Activated CD8-positive, alpha-beta T cell treated with anti-CD3 and anti-CD28 coated beads, Interleukin-2, amount 10 ng/mL, durations not matched to agents 7 days and 5 days (primary cell): Measurements from ENCODE around the gene CCDC85C. TPM values are rescaled to one million over a fixed set of nuclear protein-coding genes. Genes with fewer than 3 reads are reported as not detected.

Experiments used
- ATAC-seq: fragments of 150-1000 bp; cut with Tn5 transposase; one replicate; pipeline ENCODE4 v1.10.0; 2021; ENCODE audit warnings: moderate library complexity
- CTCF ChIA-PET: fragments of 350-600 bp; sonication (Branson Sonifier 250); formaldehyde crosslinking; loops from one replicate; lab custom pipeline; 2021; ENCODE audit warnings: antibody characterized with exemption; lab: Charles Lee
- POLR2A ChIA-PET: fragments of 350-600 bp; sonication (Branson Sonifier 250); formaldehyde crosslinking; loops from one replicate; lab custom pipeline; 2021; ENCODE audit warnings: antibody characterized with exemption; lab: Charles Lee
- DNase-seq: peaks from one replicate; pipeline ENCODE4 v3.0.0-alpha.2; 2020
- H3K27ac Mint-ChIP-seq: one replicate; pipeline ENCODE4 v1.8.0; 2021; ENCODE audit warnings: mild to moderate bottlenecking, mixed read lengths
- H3K27me3 Mint-ChIP-seq: one replicate; pipeline ENCODE4 v1.8.0; 2021; ENCODE audit warnings: low read depth, mixed read lengths
- H3K36me3 Mint-ChIP-seq: one replicate; pipeline ENCODE4 v1.8.0; 2021; ENCODE audit warnings: low read depth, mixed read lengths
- H3K4me1 Mint-ChIP-seq: one replicate; pipeline ENCODE4 v1.8.0; 2021; ENCODE audit warnings: low read depth, mixed read lengths
- H3K4me3 Mint-ChIP-seq: one replicate; pipeline ENCODE4 v1.8.0; 2021; ENCODE audit warnings: mild to moderate bottlenecking, mixed read lengths
- H3K9me3 Mint-ChIP-seq: one replicate; pipeline ENCODE4 v1.8.0; 2022; ENCODE audit warnings: mixed read lengths; ENCODE audit not compliant: insufficient read depth
- total RNA-seq, 2 experiments: library from RNA; stranded (reverse); gene quantifications; one replicate each; pipeline ENCODE4 v1.2.3, GENCODE V29; 2021

The CCDC85C gene
- total RNA-seq, 2 experiments from 2014 or later, result 7.5 to 8.9 TPM

GRCh38 chr14:99572173-99572999 is 31.6 kb downstream of the CCDC85C start:
- no peaks in the 10 kb centered on the region for H3K4me1 Mint-ChIP-seq
- H3K4me3 Mint-ChIP-seq, result no peak overlapping the region
- no peaks in the 10 kb centered on the region for H3K27me3 Mint-ChIP-seq
- POLR2A ChIA-PET, result no interaction called here
- CTCF ChIA-PET, result no interaction called here
- no peak for DNase-seq
- H3K9me3 Mint-ChIP-seq, result no peaks in the 10 kb centered on the region
- no peak for ATAC-seq
- no peak overlapping the region for H3K27ac Mint-ChIP-seq
- H3K36me3 Mint-ChIP-seq, result no peaks in the 10 kb centered on the region

- Mint-ChIP-seq H3K4me1 (no peaks in the 10 kb centered on the region), H3K27me3 (no peaks in the 10 kb centered on the region), H3K4me3 (no peak overlapping the region), H3K27ac (no peak overlapping the region), H3K36me3 (no peaks in the 10 kb centered on the region), H3K9me3 (no peaks in the 10 kb centered on the region)
- ChIA-PET CTCF (no interaction called here), POLR2A (no interaction called here)
- DNase-seq, result no peak
- no peak for ATAC-seq
Observed at GRCh38 chr14:99571303-99571986, 32.6 kb downstream of the CCDC85C start.

GRCh38 chr14:99570544-99571302 is 33.3 kb downstream of the CCDC85C start:
- H3K27me3 Mint-ChIP-seq, result no peaks in the 10 kb centered on the region

GRCh38 chr14:99569725-99570543 is 34.1 kb downstream of the CCDC85C start:
- no peak overlapping the region for H3K4me3 Mint-ChIP-seq
- ATAC-seq (no peak), DNase-seq (no peak)
- no peaks in the 10 kb centered on the region for H3K4me1 Mint-ChIP-seq
- CTCF ChIA-PET, result no interaction called here
- POLR2A ChIA-PET, result interaction anchor here (0.6 kb wide), 1 partner anchor 15 kb away, joined by 3 read pairs; no protein-coding TSS in a partner anchor
- no peaks in the 10 kb centered on the region for H3K9me3 Mint-ChIP-seq
- no peak overlapping the region for H3K27ac Mint-ChIP-seq
- no peaks in the 10 kb centered on the region for H3K27me3 Mint-ChIP-seq
- no peaks in the 10 kb centered on the region for H3K36me3 Mint-ChIP-seq

More at GRCh38 chr14:99570544-99571302, 33.3 kb downstream of the CCDC85C start:
- Mint-ChIP-seq H3K9me3 (no peaks in the 10 kb centered on the region), H3K36me3 (no peaks in the 10 kb centered on the region), H3K4me3 (no peak overlapping the region), H3K4me1 (no peaks in the 10 kb centered on the region), H3K27ac (no peak overlapping the region)
- ChIA-PET CTCF (no interaction called here), POLR2A (no interaction called here)
- DNase-seq (no peak), ATAC-seq (no peak)

GRCh38 chr14:99568567-99569560 is 35.1 kb downstream of the CCDC85C start:
- no peaks in the 10 kb centered on the region for H3K27me3 Mint-ChIP-seq
- ChIA-PET POLR2A (interaction anchor here (0.6 kb wide), 1 partner anchor 16 kb away, joined by 3 read pairs; no protein-coding TSS in a partner anchor), CTCF (no interaction called here)
- no peak overlapping the region for H3K27ac Mint-ChIP-seq
- H3K36me3 Mint-ChIP-seq, result no peaks in the 10 kb centered on the region
- H3K4me1 Mint-ChIP-seq, result no peaks in the 10 kb centered on the region
- no peak overlapping the region for H3K4me3 Mint-ChIP-seq
- ATAC-seq (peak; percentile 13), DNase-seq (no peak)
- no peaks in the 10 kb centered on the region for H3K9me3 Mint-ChIP-seq

- no peak for ATAC-seq
- Mint-ChIP-seq H3K4me3 (no peak overlapping the region), H3K36me3 (no peaks in the 10 kb centered on the region), H3K27ac (no peak overlapping the region), H3K9me3 (no peaks in the 10 kb centered on the region), H3K4me1 (no peaks in the 10 kb centered on the region), H3K27me3 (no peaks in the 10 kb centered on the region)
- CTCF ChIA-PET, result no interaction called here
- no peak for DNase-seq
- POLR2A ChIA-PET, result no interaction called here
Observed at GRCh38 chr14:99566390-99567354, 37.3 kb downstream of the CCDC85C start.

GRCh38 chr14:99566009-99566389 is 38.0 kb downstream of the CCDC85C start:
- Mint-ChIP-seq H3K9me3 (no peaks in the 10 kb centered on the region), H3K27ac (no peak overlapping the region), H3K27me3 (no peaks in the 10 kb centered on the region), H3K4me1 (no peaks in the 10 kb centered on the region), H3K36me3 (no peaks in the 10 kb centered on the region), H3K4me3 (no peak overlapping the region)
- ChIA-PET CTCF (no interaction called here), POLR2A (no interaction called here)
- DNase-seq, result no peak
- no peak for ATAC-seq

GRCh38 chr14:99565383-99565782 is 38.6 kb downstream of the CCDC85C start:
- no peaks in the 10 kb centered on the region for H3K9me3 Mint-ChIP-seq
- H3K4me1 Mint-ChIP-seq, result no peaks in the 10 kb centered on the region
- ATAC-seq (no peak), DNase-seq (no peak)
- ChIA-PET POLR2A (no interaction called here), CTCF (no interaction called here)
- no peaks in the 10 kb centered on the region for H3K27me3 Mint-ChIP-seq
- H3K27ac Mint-ChIP-seq, result no peak overlapping the region
- no peaks in the 10 kb centered on the region for H3K36me3 Mint-ChIP-seq
- H3K4me3 Mint-ChIP-seq, result no peak overlapping the region

GRCh38 chr14:99564926-99565259 is 39.1 kb downstream of the CCDC85C start:
- ATAC-seq (no peak), DNase-seq (no peak)
- POLR2A ChIA-PET, result no interaction called here
- H3K27me3 Mint-ChIP-seq, result no peaks in the 10 kb centered on the region
- H3K9me3 Mint-ChIP-seq, result no peaks in the 10 kb centered on the region
- H3K4me3 Mint-ChIP-seq, result no peak overlapping the region
- H3K27ac Mint-ChIP-seq, result no peak overlapping the region
- H3K36me3 Mint-ChIP-seq, result no peaks in the 10 kb centered on the region
- H3K4me1 Mint-ChIP-seq, result no peaks in the 10 kb centered on the region
- CTCF ChIA-PET, result no interaction called here
